Testis (tissue), 3 donors: ENCODE results near the gene GALNT18. TPM values are rescaled to one million over a fixed set of nuclear protein-coding genes. Genes with fewer than 3 reads are reported as not detected.

ENCODE experiments used
- DNase-seq: peaks from one replicate; pipeline ENCODE4 v3.0.0-alpha.2; 2019
- H3K27ac ChIP-seq, 2 donors: fragments of 200-600 bp; sonication (generic); one replicate each; pipeline ENCODE4 v1.5.1; 2019
- H3K27me3 ChIP-seq: fragments of 200-600 bp; sonication (generic); one replicate; pipeline ENCODE4 v1.5.1; 2019
- H3K36me3 ChIP-seq: fragments of 200-600 bp; sonication (generic); one replicate; pipeline ENCODE4 v1.5.1; 2017; ENCODE audit warnings: low read depth; ENCODE audit errors: missing control alignments
- H3K4me1 ChIP-seq: fragments of 200-600 bp; sonication (generic); one replicate; pipeline ENCODE4 v1.5.1; 2019
- H3K4me3 ChIP-seq, 2 donors: fragments of 200-600 bp; sonication (generic); one replicate each; pipeline ENCODE4 v1.5.1; 2017 to 2019
- H3K9me3 ChIP-seq: fragments of 200-600 bp; sonication (generic); one replicate; pipeline ENCODE4 v1.5.1; 2017
- POLR2A ChIP-seq: fragments of 450-650 bp; IDR thresholded peaks from one replicate; pipeline ENCODE4 v1.6.1; 2017; ENCODE audit warnings: antibody characterized with exemption, mild to moderate bottlenecking, moderate library complexity
- WGBS, 2 donors: methylation state at CpG; one replicate each; pipeline ENCODE4 v1.1.5; 2018; 5-methylcytosine and 5-hydroxymethylcytosine counted together
- intact Hi-C: fragments of 100-400 bp; cut with DNase I; formaldehyde crosslinking; loops from one replicate; pipeline ENCODE4 v1.15.1; 2023; ENCODE audit warnings: low total_unique reads
- polyA plus RNA-seq: library from polyadenylated mRNA; stranded (reverse); fragments of 350-450 nt; fragmentation: Illumina TruSeq; extraction: RNeasy Lipid Tissue Mini Kit (QIAGEN cat#74804); gene quantifications from one replicate; pipeline ENCODE4 v1.2.3, GENCODE V29; 2014; ENCODE audit warnings: low read depth, low replicate concordance; ENCODE audit not compliant: insufficient read depth
- total RNA-seq, 2 donors: library from RNA; depleted of rRNA; stranded (reverse); fragments of >200 nt; gene quantifications; one replicate each; pipeline ENCODE4 v1.2.3, GENCODE V29; 2016
- TF ChIP-seq, protein P1 (sequence below), 3 experiments: fragments of 450-650 bp in 2 of 3; fragments of 200-600 bp in 1 of 3; sonication (generic) in 1 of 3; IDR thresholded peaks; one replicate each; pipeline ENCODE4 v1.5.1; 2016 to 2019; ENCODE audit warnings: antibody characterized with exemption in 3 of 3, mild to moderate bottlenecking in 2 of 3, moderate library complexity in 1 of 3

GALNT18 gene
- total and polyA plus RNA-seq, 3 donors from 2014 or later, result 39.2 to 106 (median 73.9) TPM

- 68 to 77% methylated on average over 10 of the region's 10 CpGs for WGBS, 2 donors
Measured at GRCh38 chr11:11387622-11388305, 234.0 kb downstream of the GALNT18 start.

DNA sequence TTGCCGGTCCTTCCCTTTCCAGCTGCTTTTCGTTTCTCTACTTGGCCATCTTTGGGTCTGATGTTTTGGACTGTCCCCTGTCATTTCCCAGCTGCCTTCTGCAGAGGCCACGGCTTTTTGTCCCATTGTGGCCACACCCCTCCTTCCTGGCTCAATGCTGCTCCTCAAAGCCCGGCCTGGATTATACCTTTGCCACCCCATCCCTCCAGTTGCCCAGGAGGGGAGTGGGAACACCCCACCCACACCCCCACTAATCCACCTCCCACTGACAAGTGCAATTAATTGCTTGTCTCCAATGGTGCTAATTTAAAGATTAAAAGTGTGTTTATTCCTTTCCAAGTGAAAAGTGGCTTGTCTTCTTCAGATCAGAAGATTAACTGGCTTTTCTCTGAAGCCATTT, 234.6 kb downstream of the GALNT18 start:
- Histone ChIP-seq H3K4me3 (no peak overlapping the region), H3K4me1 (peaks cover 15% of the 10 kb centered on the region), H3K27me3 (no peaks in the 10 kb centered on the region), H3K9me3 (no peaks in the 10 kb centered on the region), H3K36me3 (no peaks in the 10 kb centered on the region), H3K27ac (no peak overlapping the region)
- intact Hi-C loops, result no loop called here
- WGBS, 2 donors, result 84 to 88% methylated on average over 4 of the region's 4 CpGs
- no peak for TF ChIP-seq POLR2A
- TF ChIP-seq, protein P1, sequence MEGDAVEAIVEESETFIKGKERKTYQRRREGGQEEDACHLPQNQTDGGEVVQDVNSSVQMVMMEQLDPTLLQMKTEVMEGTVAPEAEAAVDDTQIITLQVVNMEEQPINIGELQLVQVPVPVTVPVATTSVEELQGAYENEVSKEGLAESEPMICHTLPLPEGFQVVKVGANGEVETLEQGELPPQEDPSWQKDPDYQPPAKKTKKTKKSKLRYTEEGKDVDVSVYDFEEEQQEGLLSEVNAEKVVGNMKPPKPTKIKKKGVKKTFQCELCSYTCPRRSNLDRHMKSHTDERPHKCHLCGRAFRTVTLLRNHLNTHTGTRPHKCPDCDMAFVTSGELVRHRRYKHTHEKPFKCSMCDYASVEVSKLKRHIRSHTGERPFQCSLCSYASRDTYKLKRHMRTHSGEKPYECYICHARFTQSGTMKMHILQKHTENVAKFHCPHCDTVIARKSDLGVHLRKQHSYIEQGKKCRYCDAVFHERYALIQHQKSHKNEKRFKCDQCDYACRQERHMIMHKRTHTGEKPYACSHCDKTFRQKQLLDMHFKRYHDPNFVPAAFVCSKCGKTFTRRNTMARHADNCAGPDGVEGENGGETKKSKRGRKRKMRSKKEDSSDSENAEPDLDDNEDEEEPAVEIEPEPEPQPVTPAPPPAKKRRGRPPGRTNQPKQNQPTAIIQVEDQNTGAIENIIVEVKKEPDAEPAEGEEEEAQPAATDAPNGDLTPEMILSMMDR (IDR thresholded peaks at IDR 0.05), result no peak
- no peak for DNase-seq

More at GRCh38 chr11:11387622-11388305, 234.0 kb downstream of the GALNT18 start:
- Histone ChIP-seq H3K27me3 (no peaks in the 10 kb centered on the region), H3K27ac (no peak overlapping the region), H3K4me1 (peaks cover 15% of the 10 kb centered on the region), H3K4me3 (no peak overlapping the region), H3K9me3 (no peaks in the 10 kb centered on the region), H3K36me3 (no peaks in the 10 kb centered on the region)
- no peak for TF ChIP-seq POLR2A
- TF ChIP-seq, protein P1 (IDR thresholded peaks at IDR 0.05), result no peak
- intact Hi-C loops, result no loop called here
- DNase-seq, result no peak

GRCh38 chr11:11384829-11385228, 237.0 kb downstream of the GALNT18 start:
- WGBS, 2 donors, result 97 to 100% methylated on average over 2 of the region's 2 CpGs
- no peaks in the 10 kb centered on the region for H3K36me3 ChIP-seq
- peaks cover 15% of the 10 kb centered on the region for H3K4me1 ChIP-seq
- DNase-seq, result no peak
- no peaks in the 10 kb centered on the region for H3K27me3 ChIP-seq
- TF ChIP-seq POLR2A, result no peak
- TF ChIP-seq, protein P1 (IDR thresholded peaks at IDR 0.05), result no peak
- H3K4me3 ChIP-seq, result no peak overlapping the region
- no peaks in the 10 kb centered on the region for H3K9me3 ChIP-seq
- intact Hi-C loops, result no loop called here
- H3K27ac ChIP-seq, result no peak overlapping the region

DNA sequence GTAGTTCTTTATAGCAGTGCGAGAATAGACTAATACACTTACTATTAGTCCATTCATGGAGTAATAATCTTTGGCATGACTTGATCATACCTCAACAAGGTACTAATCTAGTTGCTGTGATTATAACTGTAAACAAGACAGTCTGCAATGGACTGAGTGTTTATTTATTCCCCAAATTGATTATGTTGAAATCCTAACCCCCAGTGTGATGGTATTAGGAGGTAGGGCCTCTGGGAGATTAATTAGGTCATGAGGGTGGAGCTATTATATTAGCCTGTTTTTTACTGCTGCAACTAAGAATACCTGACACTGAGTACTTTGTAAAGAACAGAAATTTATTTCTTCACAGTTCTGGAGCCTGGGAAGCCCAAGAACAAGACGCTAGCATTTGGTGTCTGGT, 237.8 kb downstream of the GALNT18 start:
- intact Hi-C loops, result no loop called here
- no peaks in the 10 kb centered on the region for H3K36me3 ChIP-seq
- 86 to 96% methylated on average over 2 of the region's 2 CpGs for WGBS, 2 donors
- H3K4me1 ChIP-seq, result peaks cover 10% of the 10 kb centered on the region
- no peak for DNase-seq
- no peaks in the 10 kb centered on the region for H3K9me3 ChIP-seq
- TF ChIP-seq, protein P1 (IDR thresholded peaks at IDR 0.05), result no peak
- TF ChIP-seq POLR2A, result no peak
- no peak overlapping the region for H3K27ac ChIP-seq
- no peaks in the 10 kb centered on the region for H3K27me3 ChIP-seq
- no peak overlapping the region for H3K4me3 ChIP-seq
